NB4 (cell line): ENCODE data around the gene MOB3B.

ENCODE experiments used
- DNase-seq: peaks from one replicate; pipeline ENCODE4 v3.0.0; 2010; ENCODE audit warnings: low read depth
- H3K4me3 ChIP-seq: one replicate; pipeline ENCODE4 v1.5.1; 2011; ENCODE audit warnings: mild to moderate bottlenecking, low read depth, low read length, moderate library complexity
- MYC ChIP-seq: IDR thresholded peaks from 2 replicates; pipeline ENCODE4 v1.6.1; 2011; ENCODE audit warnings: low read depth, low read length
- POLR2A ChIP-seq: IDR thresholded peaks from 2 replicates; pipeline ENCODE4 v1.6.1; 2011; ENCODE audit warnings: mild to moderate bottlenecking; ENCODE audit not compliant: insufficient read length; ENCODE audit errors: extremely low read depth
- TF ChIP-seq, protein P1 (sequence below): IDR thresholded peaks from 2 replicates; pipeline ENCODE4 v1.6.1; 2011; ENCODE audit warnings: low read depth, low read length
- TF ChIP-seq, protein P2 (sequence below): IDR thresholded peaks from one replicate; pipeline ENCODE4 v1.5.1; 2012; ENCODE audit warnings: low read depth, low read length

MOB3B gene

GRCh38 chr9:27408001-27408400, 121.6 kb downstream of the MOB3B start:
- DNase-seq, result no peak
- H3K4me3 ChIP-seq, result no peak overlapping the region
- TF ChIP-seq POLR2A, result no peak
- TF ChIP-seq, protein P1, sequence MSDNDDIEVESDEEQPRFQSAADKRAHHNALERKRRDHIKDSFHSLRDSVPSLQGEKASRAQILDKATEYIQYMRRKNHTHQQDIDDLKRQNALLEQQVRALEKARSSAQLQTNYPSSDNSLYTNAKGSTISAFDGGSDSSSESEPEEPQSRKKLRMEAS, result no peak
- TF ChIP-seq, protein P2, sequence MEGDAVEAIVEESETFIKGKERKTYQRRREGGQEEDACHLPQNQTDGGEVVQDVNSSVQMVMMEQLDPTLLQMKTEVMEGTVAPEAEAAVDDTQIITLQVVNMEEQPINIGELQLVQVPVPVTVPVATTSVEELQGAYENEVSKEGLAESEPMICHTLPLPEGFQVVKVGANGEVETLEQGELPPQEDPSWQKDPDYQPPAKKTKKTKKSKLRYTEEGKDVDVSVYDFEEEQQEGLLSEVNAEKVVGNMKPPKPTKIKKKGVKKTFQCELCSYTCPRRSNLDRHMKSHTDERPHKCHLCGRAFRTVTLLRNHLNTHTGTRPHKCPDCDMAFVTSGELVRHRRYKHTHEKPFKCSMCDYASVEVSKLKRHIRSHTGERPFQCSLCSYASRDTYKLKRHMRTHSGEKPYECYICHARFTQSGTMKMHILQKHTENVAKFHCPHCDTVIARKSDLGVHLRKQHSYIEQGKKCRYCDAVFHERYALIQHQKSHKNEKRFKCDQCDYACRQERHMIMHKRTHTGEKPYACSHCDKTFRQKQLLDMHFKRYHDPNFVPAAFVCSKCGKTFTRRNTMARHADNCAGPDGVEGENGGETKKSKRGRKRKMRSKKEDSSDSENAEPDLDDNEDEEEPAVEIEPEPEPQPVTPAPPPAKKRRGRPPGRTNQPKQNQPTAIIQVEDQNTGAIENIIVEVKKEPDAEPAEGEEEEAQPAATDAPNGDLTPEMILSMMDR, result no peak
- no peak for TF ChIP-seq MYC

DNA sequence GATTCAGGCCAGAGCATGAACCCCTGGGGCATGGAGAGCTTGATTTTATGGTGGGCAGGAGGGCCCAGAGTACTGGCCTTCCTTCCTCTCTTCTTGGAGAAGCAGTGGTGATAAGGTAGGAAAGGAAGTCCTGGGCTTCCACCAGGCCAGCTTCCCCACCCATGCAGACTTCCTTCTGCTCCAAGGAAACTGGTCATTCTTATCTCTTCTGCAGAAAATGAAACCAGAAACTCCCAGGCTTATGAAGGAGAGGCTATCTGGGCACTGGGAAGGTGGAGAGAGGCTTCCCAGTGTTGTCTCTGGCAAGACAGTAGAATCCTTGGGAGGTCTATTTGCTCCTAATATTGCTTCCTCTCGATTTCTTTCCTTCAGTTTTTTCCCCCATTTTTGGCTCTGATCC, 122.1 kb downstream of the MOB3B start:
- H3K4me3 ChIP-seq, result no peak overlapping the region
- TF ChIP-seq POLR2A (no peak), MYC (no peak)
- TF ChIP-seq, protein P2, result no peak
- TF ChIP-seq, protein P1, result no peak
- DNase-seq, result no peak

DNA sequence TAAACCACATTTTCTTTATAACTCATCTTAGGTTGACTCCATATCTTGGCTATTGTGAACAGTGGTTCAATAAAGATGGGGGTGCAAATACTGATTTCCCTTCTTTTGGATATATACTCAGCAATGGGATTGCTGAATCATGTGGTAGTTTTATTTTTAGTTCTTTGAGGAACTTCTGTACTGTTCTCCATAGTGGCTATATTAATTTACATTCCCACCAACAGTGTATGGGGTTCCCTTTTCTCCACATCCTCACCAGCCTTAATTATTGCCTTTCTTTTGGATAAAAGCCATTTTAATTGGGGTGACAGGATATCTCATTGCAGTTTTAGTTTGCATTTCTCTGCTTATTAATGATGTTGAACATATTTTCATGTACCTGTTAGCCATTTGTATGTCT, 125.0 kb downstream of the MOB3B start:
- no peak overlapping the region for H3K4me3 ChIP-seq
- TF ChIP-seq POLR2A (no peak), MYC (no peak)
- TF ChIP-seq, protein P1, result no peak
- TF ChIP-seq, protein P2, result no peak

DNA sequence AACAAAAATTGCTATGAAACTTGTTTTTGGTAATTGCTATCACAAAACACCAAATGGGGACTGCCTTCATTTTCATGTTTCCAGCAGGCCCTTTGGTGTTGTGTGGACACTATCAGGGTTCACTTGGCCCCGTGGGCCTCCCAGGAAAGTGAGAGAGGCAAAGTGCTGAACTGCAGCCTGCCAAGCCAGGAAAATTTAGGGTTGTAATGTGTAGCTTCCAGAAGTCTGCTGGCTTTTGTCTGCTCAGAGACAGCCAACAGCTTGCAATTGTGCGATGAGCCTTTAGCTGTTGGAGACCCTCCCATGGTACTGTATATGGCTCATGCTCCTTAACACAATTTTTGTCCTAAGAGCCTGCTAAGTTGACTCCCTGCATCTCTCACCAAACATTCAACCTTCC, 127.0 kb downstream of the MOB3B start:
- DNase-seq, result no peak
- no peak overlapping the region for H3K4me3 ChIP-seq
- TF ChIP-seq, protein P2, result no peak
- TF ChIP-seq MYC, result no peak
- TF ChIP-seq, protein P1, result no peak
- no peak for TF ChIP-seq POLR2A

More for the DNA sequence above, 125.0 kb downstream of the MOB3B start:
- no peak for DNase-seq

DNA sequence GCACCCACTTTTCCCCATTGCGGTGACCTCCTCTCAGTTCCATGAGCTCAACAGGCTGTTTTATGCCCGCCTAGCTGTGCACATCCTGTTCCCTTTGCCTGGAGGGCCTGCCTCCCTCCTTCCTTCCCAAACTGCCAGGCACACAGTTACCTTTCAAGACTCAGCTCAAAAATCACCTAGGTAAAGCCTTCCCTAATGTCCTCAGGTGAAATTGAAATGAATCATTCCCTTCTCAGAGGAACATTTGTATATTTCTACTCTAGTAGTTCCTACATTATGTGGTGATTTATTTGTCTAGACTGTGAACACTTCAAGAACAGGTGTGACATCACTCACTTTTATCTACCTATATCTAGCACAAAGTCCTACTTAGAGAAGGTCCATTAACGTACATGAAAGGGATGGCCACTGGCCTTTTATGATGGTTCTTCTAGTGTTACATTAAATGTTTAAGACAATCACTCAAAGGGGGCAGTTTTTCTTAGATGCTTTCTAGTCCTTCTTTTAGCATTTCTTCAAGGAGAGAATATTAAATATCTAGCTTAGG, 129.2 kb downstream of the MOB3B start:
- DNase-seq, result no peak
- no peak overlapping the region for H3K4me3 ChIP-seq
- TF ChIP-seq POLR2A (no peak), MYC (no peak)
- TF ChIP-seq, protein P2, result no peak
- TF ChIP-seq, protein P1, result no peak
